Measurements from ENCODE around the gene TMEM207.

DNA sequence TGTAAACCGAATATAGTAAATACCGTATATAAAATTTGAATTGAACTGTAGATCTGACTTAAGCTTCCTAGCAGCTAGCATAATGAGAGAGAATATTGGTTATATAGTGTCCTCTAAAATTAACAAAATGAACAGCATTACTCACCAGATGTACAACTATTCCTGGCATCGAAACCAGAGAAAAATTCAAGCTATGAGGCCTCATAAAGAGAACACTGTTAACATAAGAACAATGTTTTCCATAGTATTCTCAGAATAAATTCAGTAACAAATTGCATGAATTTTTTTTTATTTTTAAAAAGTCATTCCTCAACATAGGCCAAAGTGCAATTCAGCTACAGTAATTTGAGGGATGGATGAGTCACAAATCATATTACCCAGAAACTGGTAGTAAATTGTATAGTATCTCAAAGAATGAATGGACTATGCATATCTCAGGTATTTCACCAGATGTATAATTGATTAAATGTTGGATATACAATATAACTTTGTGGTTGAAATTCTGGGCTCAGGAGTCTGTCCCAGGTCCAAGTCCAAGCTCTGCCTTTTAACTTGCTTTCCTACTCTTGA is 5.0 kb downstream of the TMEM207 start:
- TF ChIP-seq, protein P1, sequence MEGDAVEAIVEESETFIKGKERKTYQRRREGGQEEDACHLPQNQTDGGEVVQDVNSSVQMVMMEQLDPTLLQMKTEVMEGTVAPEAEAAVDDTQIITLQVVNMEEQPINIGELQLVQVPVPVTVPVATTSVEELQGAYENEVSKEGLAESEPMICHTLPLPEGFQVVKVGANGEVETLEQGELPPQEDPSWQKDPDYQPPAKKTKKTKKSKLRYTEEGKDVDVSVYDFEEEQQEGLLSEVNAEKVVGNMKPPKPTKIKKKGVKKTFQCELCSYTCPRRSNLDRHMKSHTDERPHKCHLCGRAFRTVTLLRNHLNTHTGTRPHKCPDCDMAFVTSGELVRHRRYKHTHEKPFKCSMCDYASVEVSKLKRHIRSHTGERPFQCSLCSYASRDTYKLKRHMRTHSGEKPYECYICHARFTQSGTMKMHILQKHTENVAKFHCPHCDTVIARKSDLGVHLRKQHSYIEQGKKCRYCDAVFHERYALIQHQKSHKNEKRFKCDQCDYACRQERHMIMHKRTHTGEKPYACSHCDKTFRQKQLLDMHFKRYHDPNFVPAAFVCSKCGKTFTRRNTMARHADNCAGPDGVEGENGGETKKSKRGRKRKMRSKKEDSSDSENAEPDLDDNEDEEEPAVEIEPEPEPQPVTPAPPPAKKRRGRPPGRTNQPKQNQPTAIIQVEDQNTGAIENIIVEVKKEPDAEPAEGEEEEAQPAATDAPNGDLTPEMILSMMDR (IDR thresholded peaks at IDR 0.05; ENCODE audit: low read depth, low read length, poor library complexity, severe bottlenecking), result no peak
- TF ChIP-seq EZH2phosphoT487 (IDR thresholded peaks at IDR 0.05; ENCODE audit: borderline replicate concordance, low read length), result no peak

Measured in DOHH2 (cell line).